ENCODE data around the gene CD22. TPM values are rescaled to one million over a fixed set of nuclear protein-coding genes. Genes with fewer than 3 reads are reported as not detected.

The CD22 gene
- total RNA-seq, 1 donor from 2014 or later = 15.8 TPM

GRCh38 chr19:35395382-35396199, 66.6 kb downstream of the CD22 start:
- Histone ChIP-seq H3K4me3 (no peak overlapping the region), H3K27ac (no peak overlapping the region), H3K4me1 (peaks cover 5% of the 10 kb centered on the region), H3K36me3 (no peaks in the 10 kb centered on the region), H3K27me3 (no peaks in the 10 kb centered on the region), H3K9me3 (no peaks in the 10 kb centered on the region)
- ATAC-seq (peak; percentile 72), DNase-seq (no peak)
- intact Hi-C loops (cut with DNase I) = no loop called here
- no peak for TF ChIP-seq CTCF (IDR thresholded peaks at IDR 0.05)

GRCh38 chr19:35396240-35396885, 67.4 kb downstream of the CD22 start:
- ATAC-seq (no peak), DNase-seq (no peak)
- Histone ChIP-seq H3K4me3 (no peak overlapping the region), H3K27ac (no peak overlapping the region), H3K27me3 (no peaks in the 10 kb centered on the region), H3K36me3 (no peaks in the 10 kb centered on the region), H3K4me1 (peaks cover 5% of the 10 kb centered on the region), H3K9me3 (no peaks in the 10 kb centered on the region)
- TF ChIP-seq CTCF (IDR thresholded peaks at IDR 0.05) = no peak
- intact Hi-C loops (cut with DNase I) = no loop called here

Small RNAs within 50 kb of the gene (microRNA-seq; reads per million reads assigned to microRNA genes)
- gene MIR5196 (ENCODE audit: borderline microRNAs expressed) = not detected

Other genes with a start within 250 kb of the CD22 start
- gene FXYD3, start 213.4 kb upstream of the CD22 start, total RNA-seq = 145 TPM
- gene LGI4, start 194.1 kb upstream of the CD22 start, total RNA-seq = 6.7 TPM
- 67.6 TPM for gene FXYD1, start 190.4 kb upstream of the CD22 start, total RNA-seq
- gene FXYD7, start 185.9 kb upstream of the CD22 start, total RNA-seq = 0.61 TPM
- gene FXYD5, start 174.5 kb upstream of the CD22 start, total RNA-seq = 124 TPM
- not detected for gene FAM187B, start 100.4 kb upstream of the CD22 start, total RNA-seq
- gene LSR, start 80.2 kb upstream of the CD22 start, total RNA-seq = 79.1 TPM
- gene USF2, start 60.2 kb upstream of the CD22 start, total RNA-seq = 152 TPM
- gene HAMP, start 46.7 kb upstream of the CD22 start, total RNA-seq = 1.5 TPM
- gene MAG, start 37.0 kb upstream of the CD22 start, total RNA-seq = not detected
- not detected for gene FFAR1, start 18.7 kb downstream of the CD22 start, total RNA-seq
- gene FFAR3, start 29.3 kb downstream of the CD22 start, total RNA-seq = not detected
- gene GPR42, start 41.9 kb downstream of the CD22 start, total RNA-seq = not detected
- gene FFAR2, start 119.1 kb downstream of the CD22 start, total RNA-seq = 2.6 TPM
- not detected for gene KRTDAP, start 161.3 kb downstream of the CD22 start, total RNA-seq
- 79.8 TPM for gene DMKN, start 184.5 kb downstream of the CD22 start, total RNA-seq
- gene SBSN, start 199.1 kb downstream of the CD22 start, total RNA-seq = not detected
- gene GAPDHS, start 204.3 kb downstream of the CD22 start, total RNA-seq = not detected
- 77.7 TPM for gene TMEM147, start 216.4 kb downstream of the CD22 start, total RNA-seq
- not detected for gene ATP4A, start 234.5 kb downstream of the CD22 start, total RNA-seq

Measured in upper lobe of right lung (tissue), 1 donor.